Neural crest cell (in vitro differentiated cells): ENCODE data around the gene ERCC1. TPM values are rescaled to one million over a fixed set of nuclear protein-coding genes. Genes with fewer than 3 reads are reported as not detected.

ENCODE experiments used
- DNase-seq: peaks from one replicate; pipeline ENCODE4 v3.0.0; 2021; ENCODE audit warnings: low read depth, mixed read lengths, low spot score
- H3K27ac Mint-ChIP-seq: one replicate; pipeline ENCODE4 v1.8.0; 2021; ENCODE audit warnings: mild to moderate bottlenecking, mixed read lengths; ENCODE audit not compliant: unreplicated experiment
- H3K27me3 Mint-ChIP-seq: 2 replicates; pipeline ENCODE4 v1.8.0; 2021; ENCODE audit warnings: low read depth, mild to moderate bottlenecking, mixed read lengths
- H3K36me3 Mint-ChIP-seq: 2 replicates; pipeline ENCODE4 v1.8.0; 2021; ENCODE audit warnings: low read depth, mild to moderate bottlenecking, mixed read lengths
- H3K4me1 Mint-ChIP-seq: 2 replicates; pipeline ENCODE4 v1.8.0; 2021; ENCODE audit warnings: mixed read lengths
- H3K4me3 Mint-ChIP-seq: one replicate; pipeline ENCODE4 v1.8.0; 2021; ENCODE audit warnings: mild to moderate bottlenecking, mixed read lengths
- H3K9me3 Mint-ChIP-seq: 2 replicates; pipeline ENCODE4 v1.8.0; 2021; ENCODE audit warnings: mixed read lengths
- CTCF ChIP-seq: fragments of 200-600 bp; sonication (generic); conservative IDR thresholded peaks from 2 replicates; pipeline ENCODE4 v1.5.0; 2021; ENCODE audit warnings: antibody characterized with exemption, mild to moderate bottlenecking
- microRNA-seq: library from miRNA; unstranded; fragments of <30 nt; microRNA quantifications from one replicate; pipeline ENCODE4, GENCODE V29; 2020
- total RNA-seq: library from RNA; stranded (reverse); gene quantifications from 2 replicates; pipeline ENCODE4 v1.2.1, GENCODE V29; 2021

The ERCC1 gene
- total RNA-seq, 1 donor from 2014 or later, result 115 TPM

GRCh38 chr19:45362291-45362690 is 61.4 kb downstream of the ERCC1 start:
- no peak for DNase-seq
- no peaks in the 10 kb centered on the region for H3K4me1 Mint-ChIP-seq
- H3K4me3 Mint-ChIP-seq, result no peak overlapping the region
- no peaks in the 10 kb centered on the region for H3K27me3 Mint-ChIP-seq
- H3K9me3 Mint-ChIP-seq, result no peaks in the 10 kb centered on the region
- no peak overlapping the region for H3K27ac Mint-ChIP-seq
- TF ChIP-seq CTCF, result no peak
- no peaks in the 10 kb centered on the region for H3K36me3 Mint-ChIP-seq

GRCh38 chr19:45361608-45362007 is 62.1 kb downstream of the ERCC1 start:
- TF ChIP-seq CTCF, result no peak
- H3K27me3 Mint-ChIP-seq, result no peaks in the 10 kb centered on the region
- H3K4me3 Mint-ChIP-seq, result no peak overlapping the region
- no peaks in the 10 kb centered on the region for H3K4me1 Mint-ChIP-seq
- no peak for DNase-seq
- H3K27ac Mint-ChIP-seq, result no peak overlapping the region
- no peaks in the 10 kb centered on the region for H3K36me3 Mint-ChIP-seq
- H3K9me3 Mint-ChIP-seq, result no peaks in the 10 kb centered on the region

GRCh38 chr19:45358213-45358792 is 65.4 kb downstream of the ERCC1 start:
- H3K27ac Mint-ChIP-seq, result no peak overlapping the region

GRCh38 chr19:45357445-45357783 is 66.3 kb downstream of the ERCC1 start:
- TF ChIP-seq CTCF, result no peak
- H3K9me3 Mint-ChIP-seq, result no peaks in the 10 kb centered on the region
- H3K27me3 Mint-ChIP-seq, result no peaks in the 10 kb centered on the region
- H3K27ac Mint-ChIP-seq, result no peak overlapping the region
- peaks cover 8% of the 10 kb centered on the region for H3K36me3 Mint-ChIP-seq
- DNase-seq, result no peak
- no peak overlapping the region for H3K4me3 Mint-ChIP-seq
- H3K4me1 Mint-ChIP-seq, result no peaks in the 10 kb centered on the region

More at GRCh38 chr19:45358213-45358792, 65.4 kb downstream of the ERCC1 start:
- TF ChIP-seq CTCF, result no peak
- Mint-ChIP-seq H3K27me3 (no peaks in the 10 kb centered on the region), H3K9me3 (no peaks in the 10 kb centered on the region), H3K36me3 (peaks cover 8% of the 10 kb centered on the region), H3K4me3 (no peak overlapping the region), H3K4me1 (no peaks in the 10 kb centered on the region)
- no peak for DNase-seq

Small RNAs within 50 kb of the gene (microRNA-seq; reads per million reads assigned to microRNA genes)
- gene MIR6088, result not detected

Other genes with a start within 250 kb of the ERCC1 start
- 22.2 and 25.1 TPM in 2 replicates for gene TRAPPC6A, start 245.7 kb downstream of the ERCC1 start, total RNA-seq
- gene BLOC1S3, start 245.1 kb downstream of the ERCC1 start, total RNA-seq, result 9.3 and 9.7 TPM in 2 replicates
- gene EXOC3L2, start 178.5 kb downstream of the ERCC1 start, total RNA-seq, result 0.91 and 1.1 TPM in 2 replicates
- gene MARK4, start 172.6 kb downstream of the ERCC1 start, total RNA-seq, result 57.2 and 59.8 TPM in 2 replicates
- gene CKM, start 101.0 kb downstream of the ERCC1 start, total RNA-seq, result not detected in 2 replicates
- gene KLC3, start 83.2 kb downstream of the ERCC1 start, total RNA-seq, result not detected in 2 replicates
- gene ERCC2, start 53.3 kb downstream of the ERCC1 start, total RNA-seq, result 67.3 and 71.3 TPM in 2 replicates
- gene PPP1R13L, start 18.8 kb downstream of the ERCC1 start, total RNA-seq, result 6.4 and 8.2 TPM in 2 replicates
- 11.7 and 12.8 TPM in 2 replicates for gene POLR1G, start 17.3 kb downstream of the ERCC1 start, total RNA-seq
- gene FOSB, start 44.1 kb upstream of the ERCC1 start, total RNA-seq, result 0.26 and 0.45 TPM in 2 replicates
- gene RTN2, start 73.1 kb upstream of the ERCC1 start, total RNA-seq, result 16.2 and 19.8 TPM in 2 replicates
- gene PPM1N, start 74.5 kb upstream of the ERCC1 start, total RNA-seq, result not detected in 2 replicates
- gene VASP, start 83.6 kb upstream of the ERCC1 start, total RNA-seq, result 46.1 and 49.9 TPM in 2 replicates
- 14.8 and 15.7 TPM in 2 replicates for gene OPA3, start 160.9 kb upstream of the ERCC1 start, total RNA-seq
- not detected in 2 replicates for gene GPR4, start 178.3 kb upstream of the ERCC1 start, total RNA-seq
- gene EML2, start 215.5 kb upstream of the ERCC1 start, total RNA-seq, result 15.0 and 20.2 TPM in 2 replicates
- gene GIPR, start 244.3 kb upstream of the ERCC1 start, total RNA-seq, result 0.96 and 1.0 TPM in 2 replicates